Measurements from ENCODE around the gene NMUR2.

Gene NMUR2

DNA sequence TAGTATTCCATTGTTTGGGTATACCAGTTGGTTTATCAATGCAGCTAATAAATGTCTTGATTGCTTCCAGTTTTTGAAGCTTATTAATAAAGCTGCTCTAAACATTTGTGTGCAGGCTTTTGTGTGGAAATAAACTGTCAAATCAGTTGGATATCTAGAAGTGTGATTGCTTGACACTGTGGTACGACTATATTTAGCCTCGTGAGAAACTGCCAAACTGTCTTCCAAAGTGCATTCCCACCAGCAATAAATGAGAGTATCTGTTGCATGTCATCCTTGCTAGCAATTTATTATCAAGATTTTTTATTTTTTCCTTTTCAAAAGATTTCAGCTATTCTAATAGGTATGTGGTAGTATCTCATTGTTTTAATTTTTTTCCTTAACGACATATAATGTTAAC is 37.5 kb downstream of the NMUR2 start:
- DNase-seq: no peak

DNA sequence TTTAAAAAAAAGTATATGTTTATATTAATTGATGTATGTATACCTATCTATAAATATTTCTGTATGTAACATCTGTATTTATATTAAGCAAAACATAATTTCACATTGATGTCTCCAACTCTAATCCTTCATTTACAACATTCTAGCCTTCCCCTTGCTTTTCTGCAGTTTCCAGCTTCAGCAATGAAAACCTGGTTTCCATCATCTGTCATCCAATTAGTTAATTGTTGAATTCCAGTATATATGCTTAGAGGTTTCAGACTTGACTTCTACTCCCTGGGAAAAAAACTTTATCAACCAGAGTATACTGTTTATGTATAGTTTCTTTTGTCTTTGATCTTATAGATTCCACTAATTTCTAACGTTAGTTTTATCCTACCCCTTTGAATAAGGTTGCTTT is 38.4 kb downstream of the NMUR2 start:
- DNase-seq: no peak

DNA sequence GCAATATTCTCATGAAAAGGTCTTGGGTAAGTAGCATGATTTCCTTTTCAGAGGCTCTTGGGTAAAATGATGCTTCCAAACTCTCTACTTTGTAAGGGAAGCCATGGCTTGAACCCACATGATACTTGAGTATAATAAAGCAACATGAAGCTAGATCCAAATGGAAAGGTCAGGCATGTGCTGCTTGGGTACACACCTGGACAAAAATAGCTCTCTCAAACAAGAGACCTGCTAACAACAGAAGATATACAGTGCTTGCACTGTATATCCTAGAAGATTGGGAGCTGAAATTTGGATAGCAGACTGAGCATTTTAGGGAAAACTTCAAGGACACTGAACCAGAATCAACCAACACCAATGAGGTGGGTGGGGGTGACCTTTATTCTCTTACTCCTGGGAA is 40.2 kb downstream of the NMUR2 start:
- DNase-seq: no peak

DNA sequence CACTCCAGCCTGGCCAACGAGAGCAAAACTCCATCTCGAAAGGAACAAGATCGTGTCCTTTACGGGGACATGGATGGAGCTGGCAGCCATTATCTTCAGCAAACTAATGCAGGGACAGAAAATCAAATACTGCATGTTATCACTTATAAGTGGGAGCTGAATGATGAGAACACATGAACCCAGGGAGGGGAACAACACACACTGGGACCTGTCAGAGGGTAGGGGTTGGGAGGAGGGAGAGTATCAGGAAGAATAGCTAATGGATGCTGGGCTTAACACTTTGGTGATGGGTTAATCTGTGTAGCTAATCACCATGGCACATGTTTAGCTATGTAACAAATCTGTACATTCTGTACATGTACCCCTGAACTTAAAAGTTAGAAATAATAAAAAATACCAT is 40.9 kb downstream of the NMUR2 start:
- DNase-seq: no peak

DNA sequence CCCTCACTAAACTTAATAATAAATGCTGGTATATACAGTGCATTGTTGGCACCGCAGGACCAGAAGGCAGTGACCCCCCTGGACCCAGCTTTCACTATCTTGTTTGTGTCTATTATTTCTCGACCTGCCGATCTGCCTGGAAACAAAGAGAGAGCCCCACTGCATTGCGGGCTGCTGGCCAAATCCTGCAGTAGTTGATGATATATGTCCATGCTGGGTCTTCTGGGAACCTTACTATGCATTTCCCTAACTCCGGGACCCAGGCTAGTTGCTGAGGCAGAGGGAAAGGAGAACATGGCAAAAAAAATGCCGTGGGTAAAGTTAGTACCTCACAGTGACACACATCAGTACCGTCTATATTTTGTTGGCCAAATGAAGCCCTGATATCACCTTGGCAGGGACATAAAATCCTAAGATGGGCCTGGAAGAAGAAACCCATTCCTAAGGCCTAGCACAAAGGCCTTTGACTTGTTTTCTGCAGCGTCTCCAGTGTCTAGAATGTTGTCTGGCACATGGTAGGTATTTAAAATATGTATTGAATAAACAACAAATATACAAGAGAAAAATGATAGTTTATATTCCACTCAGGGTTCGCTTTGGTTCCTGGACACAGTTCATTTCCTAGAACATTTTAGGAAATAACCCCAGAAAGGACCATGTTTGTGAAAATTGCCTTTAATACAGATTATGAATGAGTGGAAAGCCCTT is 46.1 kb downstream of the NMUR2 start:
- DNase-seq: no peak

DNA sequence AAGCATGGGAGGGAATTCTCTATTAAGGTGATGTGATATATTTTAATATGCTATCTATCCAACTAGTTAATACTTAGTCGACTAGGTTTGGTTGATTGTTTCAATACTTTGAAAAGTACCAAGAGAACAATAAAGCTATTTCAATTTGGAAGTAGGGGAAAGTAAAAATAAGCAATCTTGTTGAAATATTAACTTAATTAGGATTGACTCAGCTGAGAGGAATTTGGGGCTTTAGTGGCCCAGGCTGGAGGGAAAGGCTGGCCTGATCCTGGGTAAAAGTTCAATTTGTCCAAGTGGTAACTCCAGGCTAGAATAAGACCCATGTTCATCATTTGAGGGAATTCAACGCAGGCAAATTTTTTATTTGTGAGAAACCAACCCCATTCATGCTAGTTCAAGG is 48.6 kb downstream of the NMUR2 start:
- DNase-seq: no peak

DNA sequence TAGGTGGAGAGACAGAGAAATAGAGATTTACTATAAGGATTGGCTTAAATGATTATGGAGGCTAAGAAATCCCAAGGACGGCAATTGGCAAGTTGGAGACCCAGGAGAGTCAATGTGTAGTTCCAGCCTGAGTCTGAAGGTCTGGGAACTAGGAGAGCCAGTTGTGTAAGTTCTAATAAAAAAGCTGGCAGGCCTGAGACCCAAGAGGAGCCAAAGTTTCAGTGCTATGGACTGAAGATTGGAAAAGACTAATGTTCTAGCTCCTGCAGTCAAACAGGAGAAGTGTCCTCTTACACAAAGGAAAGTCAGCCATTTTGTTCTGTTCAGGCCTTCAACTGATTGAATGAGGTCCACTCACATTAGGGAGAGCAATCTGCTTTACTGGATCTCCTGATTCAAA is 50.0 kb downstream of the NMUR2 start:
- DNase-seq: no peak

DNA sequence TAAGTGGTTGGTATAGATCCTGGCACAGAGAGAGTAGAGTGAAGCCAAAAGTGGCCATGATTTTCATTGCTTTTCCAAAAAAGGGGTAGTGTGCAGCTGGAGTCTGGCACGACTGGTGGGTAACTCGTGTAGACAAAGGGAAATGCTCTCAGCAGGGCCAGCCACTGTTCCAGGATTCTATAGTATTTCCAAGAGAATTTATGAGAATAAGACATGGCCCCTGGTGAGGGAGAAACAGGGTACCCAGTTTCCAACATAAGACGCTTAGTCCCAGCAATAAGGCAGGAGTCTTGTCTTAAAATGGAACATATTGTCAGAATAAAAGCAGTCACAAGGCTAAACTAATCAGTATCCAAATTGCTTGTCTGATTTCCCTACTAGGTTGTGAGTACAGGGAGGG is 52.1 kb downstream of the NMUR2 start:
- DNase-seq: no peak

DNA sequence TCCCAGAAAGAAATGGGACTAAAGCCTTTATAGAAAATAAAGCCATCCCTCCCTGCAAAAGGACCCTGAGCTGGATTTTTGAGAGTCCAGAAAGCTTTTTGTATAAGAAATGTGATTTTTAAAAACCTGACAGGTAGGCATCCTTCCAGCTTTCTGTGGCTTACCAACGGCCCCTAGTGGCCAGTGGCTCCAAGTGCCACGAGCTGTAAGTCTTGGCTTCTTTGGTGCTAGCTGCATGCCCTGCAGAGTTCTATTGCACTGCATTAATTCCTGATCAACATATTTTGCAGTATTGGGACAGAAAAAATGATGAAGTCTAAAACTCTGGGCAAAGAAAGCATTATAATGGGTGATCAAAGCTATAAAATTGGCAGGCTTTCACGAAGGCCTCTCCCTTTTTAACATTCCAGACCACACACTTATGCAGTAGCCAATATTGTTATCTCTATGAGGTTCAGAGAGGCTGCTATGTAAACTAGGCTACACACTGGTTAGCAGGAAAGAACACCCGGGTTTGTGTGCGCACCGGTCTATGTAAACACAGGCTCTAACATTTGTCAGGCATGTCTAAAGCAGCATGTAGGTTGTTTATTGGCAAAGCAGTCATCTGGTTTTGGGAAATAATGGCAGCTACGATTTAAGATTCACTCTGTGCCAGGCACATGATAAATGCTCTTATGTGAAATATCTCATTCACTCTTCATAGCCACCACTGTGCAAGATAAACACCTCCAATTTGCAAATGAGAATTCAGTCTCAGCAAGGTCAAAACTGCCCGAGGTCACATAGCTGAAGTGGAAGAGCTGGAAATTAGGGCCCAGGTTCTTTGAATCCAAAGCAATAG is 55.2 kb downstream of the NMUR2 start:
- DNase-seq: no peak

Measured in effector CD8-positive, alpha-beta T cell (primary cell).